Measurements from ENCODE around the gene CYP19A1. TPM values are rescaled to one million over a fixed set of nuclear protein-coding genes. Genes with fewer than 3 reads are reported as not detected.
A peak's percentile ranks its signal among the peaks of the same experiment; 100 is the strongest.

Gene CYP19A1
- total RNA-seq, 1 donor from 2014 or later = 0.94 TPM

DNA sequence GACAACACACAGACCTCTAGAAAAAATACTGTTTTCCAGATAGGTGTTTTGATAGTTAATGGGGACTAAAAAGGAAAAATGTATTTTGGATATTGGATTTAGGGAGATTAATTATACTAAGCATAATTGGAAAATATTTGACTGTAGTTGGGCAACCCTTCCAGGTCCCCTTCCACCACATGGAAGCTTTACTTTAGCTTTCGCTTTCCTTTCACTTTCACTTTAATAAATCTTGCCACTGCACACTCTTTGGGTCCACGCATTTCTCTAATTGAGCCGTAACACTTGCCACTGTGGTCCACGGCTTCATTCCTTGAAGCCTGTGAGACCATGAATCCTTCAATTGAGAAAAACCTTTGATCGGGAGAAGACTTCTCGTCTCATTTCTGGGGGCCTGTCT, 18.6 kb upstream of the CYP19A1 start:
- DNase-seq = no peak

- no peak for DNase-seq
Measured at GRCh38 chr15:51356147-51356546, 17.8 kb upstream of the CYP19A1 start.

- no peak for DNase-seq
Measured at GRCh38 chr15:51355096-51355495, 16.7 kb upstream of the CYP19A1 start.

- DNase-seq = no peak
Measured at GRCh38 chr15:51353976-51354375, 15.6 kb upstream of the CYP19A1 start.

DNA sequence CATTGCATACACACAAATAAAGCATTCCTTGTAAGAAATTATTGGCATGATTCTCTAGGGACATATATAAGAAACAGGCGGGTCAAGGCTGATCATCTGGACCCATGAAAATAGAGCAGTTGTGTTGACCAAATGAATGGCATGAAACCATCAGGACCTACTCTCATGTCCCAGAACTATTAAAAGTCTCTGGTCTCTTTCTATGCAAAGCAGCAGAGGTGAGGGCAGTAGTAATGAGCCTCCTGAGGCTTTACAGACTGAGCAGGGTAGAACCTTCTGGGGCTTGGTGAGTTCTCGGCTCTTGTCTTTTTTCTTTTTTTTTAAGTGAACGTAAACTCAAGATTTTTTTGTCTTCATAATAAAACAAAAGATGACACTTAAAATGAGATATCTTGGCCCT, 12.3 kb upstream of the CYP19A1 start:
- DNase-seq = no peak

GRCh38 chr15:51349156-51349844, 10.9 kb upstream of the CYP19A1 start:
- DNase-seq = no peak

- no peak for DNase-seq
Measured at GRCh38 chr15:51348688-51349087, 10.3 kb upstream of the CYP19A1 start.

- DNase-seq = no peak
Measured at GRCh38 chr15:51346136-51346535, 7.7 kb upstream of the CYP19A1 start.

DNA sequence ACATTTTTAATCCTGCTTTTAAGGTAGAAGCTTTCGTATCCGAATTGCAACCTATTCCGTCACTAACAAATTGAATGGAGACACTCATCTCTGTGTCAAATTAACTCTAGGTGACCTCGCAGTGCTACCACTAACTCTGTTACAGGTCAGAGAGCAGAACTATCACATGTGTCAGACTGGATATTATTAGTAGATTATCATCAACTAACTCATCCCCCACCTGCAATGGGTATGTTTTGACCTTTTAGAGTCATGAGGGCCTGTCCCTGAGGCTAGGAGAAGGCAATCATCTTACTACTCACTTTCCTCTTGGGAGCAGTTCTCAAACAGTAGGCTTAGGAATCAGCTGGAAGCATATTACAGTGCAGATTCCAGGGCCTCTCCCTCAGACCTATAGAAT, 5.1 kb upstream of the CYP19A1 start:
- DNase-seq = no peak

DNA sequence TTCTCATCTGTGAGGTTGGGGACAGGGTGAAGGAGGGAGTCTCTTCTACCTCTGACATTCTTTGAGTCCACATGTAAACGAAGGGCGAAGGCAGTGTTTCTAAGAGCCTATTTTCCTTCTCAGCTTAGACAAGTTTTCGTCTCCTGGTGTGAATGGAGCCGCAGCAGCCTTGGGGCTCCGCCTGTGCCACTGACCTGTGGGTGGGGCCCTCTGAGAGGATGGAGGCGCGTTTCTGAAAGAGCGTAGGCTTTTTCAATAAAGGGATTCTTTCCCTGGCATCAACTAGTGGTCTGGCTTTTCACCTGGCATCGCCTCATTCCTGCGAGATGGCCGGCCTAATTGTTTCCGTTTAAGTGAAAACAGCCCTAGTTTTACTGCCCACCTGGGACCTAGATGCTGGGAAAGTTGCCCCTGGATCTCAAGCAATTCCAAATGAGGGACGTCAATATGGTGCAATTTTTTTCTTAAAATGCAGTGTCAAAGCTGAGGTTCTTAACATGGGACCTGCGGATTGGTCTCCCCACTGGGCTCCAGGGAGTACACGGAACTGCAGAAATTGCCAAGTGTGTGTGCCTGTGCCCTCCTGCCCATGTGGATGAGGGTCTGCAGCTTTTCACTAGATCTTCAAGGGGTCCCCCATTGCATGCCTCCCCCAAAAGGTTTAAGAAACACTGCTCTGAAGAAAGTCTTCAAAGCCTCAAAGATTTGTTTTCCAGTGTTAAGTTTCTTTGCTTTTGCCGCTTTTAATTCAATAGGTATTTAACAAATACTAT, 4.0 kb upstream of the CYP19A1 start:
- no peak for DNase-seq

- DNase-seq = peak; percentile 84
Measured at GRCh38 chr15:51341366-51342226, 3.2 kb upstream of the CYP19A1 start, which contains the start of gene GLDN. TSS of gene GLDN (plus strand) at chr15:51341655. CDS start at chr15:51341685, 30 bp downstream.

DNA sequence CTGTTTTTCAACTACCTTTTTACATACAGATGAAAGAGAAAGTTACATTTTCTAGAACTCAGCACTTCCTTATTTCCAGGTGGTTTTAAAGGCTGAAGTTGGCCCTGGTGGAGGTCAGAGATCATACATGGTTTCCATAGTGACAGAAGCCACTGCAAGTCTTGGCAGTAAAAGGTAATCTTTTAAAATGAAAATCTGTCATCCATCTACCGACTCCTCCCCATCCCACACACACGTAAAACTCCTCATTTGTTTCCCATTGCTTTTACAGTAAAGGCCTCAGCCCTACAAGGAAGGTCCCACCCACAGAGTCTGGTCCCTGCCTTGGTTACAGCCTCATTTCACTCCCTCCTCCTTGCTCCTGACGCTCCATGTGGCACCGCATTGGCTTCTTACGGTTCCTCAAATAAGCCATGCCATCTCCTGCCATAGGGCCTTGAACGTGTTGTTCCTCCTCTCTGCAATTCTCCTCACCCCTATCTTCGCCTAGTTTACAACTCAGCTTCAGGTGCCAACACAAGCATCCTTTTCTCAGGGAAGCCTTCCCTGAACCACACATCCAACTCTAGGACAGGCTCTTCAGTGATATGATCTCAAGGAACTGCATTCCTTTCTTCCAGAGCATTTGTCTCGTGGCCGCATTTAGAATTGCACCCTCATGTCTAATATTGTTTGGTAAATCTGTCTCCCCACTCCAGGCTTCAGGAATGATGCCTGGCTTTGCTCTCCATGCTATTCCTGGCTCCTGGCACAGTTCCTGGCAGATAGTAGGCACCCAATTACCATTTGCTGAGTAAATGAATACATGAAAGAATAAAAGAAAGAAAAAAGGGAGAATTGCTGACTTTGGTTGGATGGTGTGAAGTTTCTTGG, 2.6 kb downstream of the CYP19A1 start:
- DNase-seq = no peak

- no peak for DNase-seq
Measured at GRCh38 chr15:51335087-51335486, 3.3 kb downstream of the CYP19A1 start.

DNA sequence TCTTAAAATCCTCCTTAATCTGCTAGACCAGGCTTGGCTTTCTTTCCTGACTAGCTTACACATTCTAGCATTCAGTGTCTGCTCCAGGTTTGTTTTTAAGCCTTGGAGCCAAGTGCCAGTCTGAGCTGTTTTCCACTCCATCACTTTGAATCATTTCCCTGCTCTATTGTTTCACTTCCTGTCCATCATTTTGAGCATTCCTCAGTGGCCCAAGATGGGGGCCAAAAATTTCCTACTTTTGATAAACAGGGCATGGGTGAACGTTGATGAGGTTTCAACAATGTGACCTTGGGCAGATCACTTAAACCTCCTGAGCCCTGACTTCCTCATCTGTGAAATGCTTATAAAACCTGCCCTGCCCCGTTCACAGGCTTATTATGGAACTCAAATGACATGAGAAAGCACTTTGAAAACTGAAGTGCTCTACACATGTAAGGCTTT, 4.4 kb downstream of the CYP19A1 start:
- no peak for DNase-seq

DNA sequence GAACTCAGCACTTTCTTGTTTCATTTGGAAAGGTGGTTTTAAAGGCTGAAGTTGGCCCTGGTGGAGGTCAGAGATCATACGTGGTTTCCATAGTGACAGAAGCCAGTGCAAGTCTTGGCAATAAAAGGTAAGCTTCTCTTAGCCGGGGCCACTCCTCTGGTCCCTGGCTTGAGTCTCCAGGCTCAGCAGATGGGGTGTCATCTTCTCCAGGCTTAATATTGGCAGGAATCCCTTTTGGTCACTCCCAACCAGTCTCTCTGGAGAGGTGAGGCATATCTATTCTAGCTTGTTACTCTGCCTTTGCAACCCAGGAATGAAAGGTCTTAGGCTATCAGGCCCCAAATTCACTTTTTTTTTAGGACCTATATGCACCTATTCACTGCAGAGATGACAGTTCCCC, 4.8 kb downstream of the CYP19A1 start:
- DNase-seq = no peak

DNA sequence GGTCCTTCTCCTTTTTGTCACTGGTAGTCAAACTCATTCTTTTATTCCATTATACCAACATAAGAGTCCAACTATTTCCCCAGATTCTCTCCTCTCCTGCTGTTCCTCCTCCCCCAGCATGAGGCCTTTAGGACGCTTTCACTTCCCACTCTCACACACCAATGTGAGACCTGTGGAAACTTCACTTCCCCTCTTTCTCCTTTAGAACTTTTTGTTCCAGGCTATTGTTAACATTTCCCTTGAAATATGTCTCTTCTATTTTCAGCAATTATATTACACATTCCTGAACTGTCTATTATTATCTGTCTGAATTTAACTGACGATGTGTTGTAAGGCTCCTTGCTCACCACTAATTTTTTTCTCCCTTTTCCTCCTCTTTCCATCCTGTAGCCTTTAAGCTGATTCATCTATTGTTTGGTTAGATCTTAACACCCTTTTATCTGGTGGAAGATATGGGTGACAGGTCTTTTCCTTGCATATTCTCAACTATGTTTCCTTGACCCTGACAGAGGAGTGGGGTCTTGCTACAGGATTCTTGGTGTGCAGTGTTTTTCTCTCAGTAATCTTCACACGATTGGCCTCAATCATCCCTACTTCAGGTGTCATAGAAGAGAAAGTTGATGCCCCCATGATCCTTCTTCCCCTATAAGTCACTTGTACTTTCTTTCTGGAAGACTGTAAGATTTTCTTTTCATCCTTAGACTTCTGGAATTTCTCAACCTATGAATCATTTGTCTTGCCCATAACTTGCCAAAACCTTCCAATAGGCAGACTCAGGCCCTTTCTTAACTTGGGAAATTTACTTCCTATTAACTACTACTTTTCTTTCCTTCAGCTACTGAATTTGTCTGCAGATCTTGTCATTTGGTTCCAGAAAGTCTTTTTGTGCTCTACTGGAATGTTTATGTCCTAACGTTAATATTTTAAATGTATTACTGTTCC, 5.9 kb downstream of the CYP19A1 start:
- no peak for DNase-seq

- no peak for DNase-seq
Measured at GRCh38 chr15:51331141-51331540, 7.3 kb downstream of the CYP19A1 start.

DNA sequence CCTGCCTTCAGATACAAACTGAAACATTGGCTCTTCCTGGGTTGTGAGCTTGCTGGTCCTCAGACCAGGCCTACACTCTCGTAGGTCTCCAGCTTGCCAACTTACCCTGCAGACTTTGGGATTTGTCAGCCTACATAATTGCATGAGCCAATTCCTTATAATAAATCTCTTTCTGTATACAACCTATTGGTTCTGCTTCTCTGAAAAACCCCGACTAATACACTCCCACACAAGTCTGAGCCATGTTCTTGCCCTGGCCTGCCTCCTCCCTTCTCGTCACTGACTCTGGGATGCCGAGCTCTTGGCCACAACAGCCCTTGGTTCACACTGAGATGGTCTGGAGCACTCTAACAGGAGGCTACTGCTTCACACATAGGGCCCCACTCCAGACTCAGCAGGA, 9.5 kb downstream of the CYP19A1 start:
- no peak for DNase-seq

DNA sequence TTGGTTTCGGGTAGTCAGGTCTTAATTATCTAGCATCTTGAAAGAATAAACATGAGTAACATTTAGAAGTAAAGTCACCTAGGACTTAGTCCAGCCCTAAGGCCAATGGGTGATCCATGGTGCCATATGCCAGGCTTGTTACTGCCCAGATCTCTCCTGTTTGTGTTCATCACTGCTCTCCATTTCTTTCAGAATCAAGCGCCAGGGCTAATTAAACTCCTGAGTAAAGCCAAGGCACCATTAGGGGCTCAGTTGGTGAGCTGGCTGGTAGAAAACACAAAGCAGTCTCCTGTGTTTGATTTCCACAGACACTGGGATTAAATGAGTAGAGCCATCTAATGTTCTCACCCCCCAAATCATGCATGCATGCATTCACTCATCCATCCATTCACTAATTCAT, 11.3 kb downstream of the CYP19A1 start:
- DNase-seq = no peak

GRCh38 chr15:51325167-51325566, 13.2 kb downstream of the CYP19A1 start:
- DNase-seq = no peak

- DNase-seq = no peak
Measured at GRCh38 chr15:51323749-51324148, 14.6 kb downstream of the CYP19A1 start.

All from occipital lobe (tissue), 2 donors.